ENCODE data around the gene B2M. TPM values are rescaled to one million over a fixed set of nuclear protein-coding genes. Genes with fewer than 3 reads are reported as not detected.
"Not testable (repeated sequence)": the region's sequence is repeated elsewhere in the genome, so short reads cannot be mapped to it uniquely, and the experiment has no call there.

Gene B2M
- total RNA-seq, 1 donor from 2014 or later, result 1,011 TPM

DNA sequence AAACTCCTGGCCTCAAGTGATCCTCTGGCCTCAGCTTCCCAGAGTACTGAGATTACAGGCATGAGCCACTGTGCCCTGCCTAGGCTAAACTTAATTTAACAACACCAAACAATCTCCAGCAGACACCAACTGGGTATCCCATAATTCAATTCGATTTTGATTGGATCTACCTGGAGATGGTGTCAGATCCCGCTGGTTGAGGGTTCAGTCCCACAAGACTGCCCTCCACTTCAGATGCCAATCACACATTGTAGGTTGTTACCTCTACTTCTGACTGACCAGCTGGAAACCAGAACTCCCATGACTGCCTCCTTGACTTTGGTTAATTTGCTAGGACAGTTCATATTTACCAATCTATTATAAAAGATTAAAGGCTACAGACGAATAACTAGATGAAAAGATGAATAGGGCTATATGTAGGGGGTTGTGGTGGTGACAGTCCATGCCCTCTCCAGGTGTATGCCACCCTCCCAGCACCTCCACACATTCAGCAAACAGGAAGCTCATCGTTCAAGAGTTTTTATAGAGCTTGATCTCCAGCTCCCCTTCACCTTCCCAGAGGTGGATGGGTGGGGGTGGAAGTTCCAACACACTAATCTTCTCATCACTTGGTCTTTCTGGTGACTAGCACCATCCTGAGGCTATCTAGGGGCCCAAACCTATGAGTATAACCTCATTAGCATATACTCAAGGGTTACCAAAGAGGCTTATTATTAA lies 9.3 kb downstream of the B2M start:
- H3K4me3 ChIP-seq (ENCODE audit: low read depth, low read length), result no peak overlapping the region
- no peak for TF ChIP-seq CTCF (conservative IDR thresholded peaks at IDR 0.05; ENCODE audit: low read depth, low read length)
- DNase-seq (ENCODE audit: low read depth), result no peak

DNA sequence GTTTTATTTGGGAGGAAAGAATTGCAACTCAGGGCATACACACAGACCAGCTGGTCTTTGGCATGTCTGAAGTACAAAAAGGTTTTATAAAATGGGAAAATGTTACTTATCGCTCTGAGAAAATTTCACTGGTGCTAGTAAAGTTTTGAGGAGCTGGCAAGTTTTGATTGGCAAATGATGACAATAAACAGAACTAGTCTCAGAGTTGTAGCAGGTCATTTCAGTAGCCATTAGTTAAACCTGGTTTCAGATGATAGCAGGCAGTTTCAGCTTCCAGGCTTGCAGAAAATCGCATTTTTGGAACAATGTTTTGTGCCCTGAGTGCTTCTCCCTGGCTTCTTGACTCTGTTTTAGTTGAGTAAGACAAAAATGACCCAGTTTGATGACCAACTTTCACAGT lies 10.7 kb downstream of the B2M start:
- DNase-seq (ENCODE audit: low read depth), result no peak
- TF ChIP-seq CTCF (conservative IDR thresholded peaks at IDR 0.05; ENCODE audit: low read depth, low read length), result no peak
- no peak overlapping the region for H3K4me3 ChIP-seq (ENCODE audit: low read depth, low read length)

DNA sequence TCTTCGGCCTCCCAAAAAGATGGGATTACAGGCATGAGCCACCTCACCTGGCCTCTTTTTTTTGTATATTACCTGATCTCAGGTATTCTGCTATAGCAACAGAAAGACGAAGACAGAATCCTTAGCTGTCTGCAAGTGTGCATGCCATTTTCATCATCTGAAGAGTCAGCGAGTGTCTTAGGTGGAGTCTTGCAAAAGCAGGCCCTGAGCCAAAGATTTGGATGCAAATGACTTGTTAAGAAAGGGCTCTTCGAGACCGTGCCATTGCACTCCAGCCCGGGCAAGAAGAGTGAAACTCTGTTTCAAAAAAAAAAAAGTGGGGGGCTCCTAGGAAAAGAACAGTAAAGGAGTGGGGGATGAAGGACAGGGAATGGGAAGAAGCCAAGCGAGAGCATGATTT lies 14.8 kb downstream of the B2M start:
- no peak overlapping the region for H3K4me3 ChIP-seq (ENCODE audit: low read depth, low read length)
- no peak for DNase-seq (ENCODE audit: low read depth)
- no peak for TF ChIP-seq CTCF (conservative IDR thresholded peaks at IDR 0.05; ENCODE audit: low read depth, low read length)

GRCh38 chr15:44726568-44727484 lies 15.5 kb downstream of the B2M start:
- TF ChIP-seq CTCF (conservative IDR thresholded peaks at IDR 0.05; ENCODE audit: low read depth, low read length), result peak; percentile 20
- H3K4me3 ChIP-seq (ENCODE audit: low read depth, low read length), result no peak overlapping the region
- peak; percentile 72 for DNase-seq (ENCODE audit: low read depth)

GRCh38 chr15:44727485-44728231 lies 16.3 kb downstream of the B2M start:
- H3K4me3 ChIP-seq (ENCODE audit: low read depth, low read length), result no peak overlapping the region
- no peak for TF ChIP-seq CTCF (conservative IDR thresholded peaks at IDR 0.05; ENCODE audit: low read depth, low read length)
- DNase-seq (ENCODE audit: low read depth), result no peak

GRCh38 chr15:44728232-44728575 lies 16.9 kb downstream of the B2M start:
- peak overlapping the region; percentile 78 for H3K4me3 ChIP-seq (ENCODE audit: low read depth, low read length)
- not testable (repeated sequence) for DNase-seq (ENCODE audit: low read depth)

Data from epithelial cell of proximal tubule (primary cell).